HepG2 (cell line): Measurements from ENCODE around the gene RABGAP1L. TPM values are rescaled to one million over a fixed set of nuclear protein-coding genes. Genes with fewer than 3 reads are reported as not detected.

Source experiments
- ATM ChIP-seq: fragments of 450-650 bp; IDR thresholded peaks from 2 replicates; pipeline ENCODE4 v1.7.1; 2017; ENCODE audit warnings: mild to moderate bottlenecking, borderline replicate concordance
- BCL6 ChIP-seq: IDR thresholded peaks from 2 replicates; pipeline ENCODE4 v1.6.1; 2016; ENCODE audit warnings: missing genetic modification reagents, missing compliant biosample characterization
- CEBPG ChIP-seq: IDR thresholded peaks from 2 replicates; pipeline ENCODE4 v1.6.1; 2016
- CHD4 ChIP-seq: fragments of 200-600 bp; sonication (generic); IDR thresholded peaks from 2 replicates; pipeline ENCODE4 v1.7.0; 2017; ENCODE audit warnings: mild to moderate bottlenecking, low read length, borderline replicate concordance
- DNMT3B ChIP-seq: conservative IDR thresholded peaks from 2 replicates; pipeline ENCODE4 v1.6.1; 2016; ENCODE audit warnings: missing biosample characterization, control low read depth
- DPF2 ChIP-seq: sonication (generic); formaldehyde crosslinking; IDR thresholded peaks from 2 replicates; pipeline ENCODE4 v1.4.0; 2020; ENCODE audit warnings: mild to moderate bottlenecking, low read depth, missing genetic modification reagents, borderline replicate concordance
- EEA1 ChIP-seq: sonication (generic); formaldehyde crosslinking; IDR thresholded peaks from 2 replicates; pipeline ENCODE4 v1.5.1; 2020; ENCODE audit warnings: mild to moderate bottlenecking, missing genetic modification reagents, borderline replicate concordance
- IRF2 ChIP-seq: IDR thresholded peaks from 2 replicates; pipeline ENCODE4 v1.6.1; 2018; ENCODE audit warnings: missing genetic modification reagents, missing compliant biosample characterization
- LCORL ChIP-seq, 2 experiments: fragments of 450-650 bp in 1 of 2; sonication (generic) in 1 of 2; formaldehyde crosslinking in 1 of 2; IDR thresholded peaks; 2 replicates each; pipeline versions ENCODE4 v1.5.0 to v1.6.1; 2017 to 2020; ENCODE audit warnings: antibody characterized with exemption in 1 of 2, missing genetic modification reagents in 1 of 2
- NCOA5 ChIP-seq: sonication (generic); formaldehyde crosslinking; IDR thresholded peaks from 2 replicates; pipeline ENCODE4 v1.4.0; 2020; ENCODE audit warnings: missing genetic modification reagents
- PAWR ChIP-seq: sonication (generic); formaldehyde crosslinking; IDR thresholded peaks from 2 replicates; pipeline ENCODE4 v1.4.0; 2020; ENCODE audit warnings: missing genetic modification reagents, mild to moderate bottlenecking, borderline replicate concordance
- REST ChIP-seq, 2 experiments: IDR thresholded peaks; 2 replicates each; pipeline ENCODE4 v1.6.1; 2011 to 2012; ENCODE audit warnings: low read length in 2 of 2, borderline replicate concordance in 1 of 2, low read depth in 1 of 2, mild to moderate bottlenecking in 1 of 2, moderate library complexity in 1 of 2
- TBX3 ChIP-seq: fragments of 450-650 bp; IDR thresholded peaks from 2 replicates; pipeline ENCODE4 v1.6.1; 2017; ENCODE audit warnings: antibody characterized with exemption, mild to moderate bottlenecking, inconsistent platforms, borderline replicate concordance
- ZBTB8A ChIP-seq: sonication (generic); formaldehyde crosslinking; IDR thresholded peaks from 2 replicates; pipeline ENCODE4 v1.4.0; 2020; ENCODE audit warnings: mild to moderate bottlenecking, low read depth, missing genetic modification reagents, borderline replicate concordance
- ZNF138 ChIP-seq: sonication (generic); formaldehyde crosslinking; IDR thresholded peaks from 2 replicates; pipeline ENCODE4 v1.5.0; 2020; ENCODE audit warnings: mild to moderate bottlenecking, low read depth, missing genetic modification reagents
- ZNF274 ChIP-seq: sonication (generic); formaldehyde crosslinking; IDR thresholded peaks from 2 replicates; pipeline ENCODE4 v1.5.1; 2020; ENCODE audit warnings: mild to moderate bottlenecking, missing genetic modification reagents
- ZNF292 ChIP-seq: sonication (generic); formaldehyde crosslinking; IDR thresholded peaks from 2 replicates; pipeline ENCODE4 v1.8.1; 2022; ENCODE audit warnings: mild to moderate bottlenecking, low read depth, missing genetic modification reagents, borderline replicate concordance
- ZNF362 ChIP-seq: sonication (generic); formaldehyde crosslinking; IDR thresholded peaks from 2 replicates; pipeline ENCODE4 v1.4.0; 2020; ENCODE audit warnings: missing genetic modification reagents, mild to moderate bottlenecking, borderline replicate concordance
- ZNF468 ChIP-seq: sonication (generic); formaldehyde crosslinking; IDR thresholded peaks from 2 replicates; pipeline ENCODE4 v1.8.0; 2022; ENCODE audit warnings: mild to moderate bottlenecking, moderate library complexity, missing genetic modification reagents
- ZNF543 ChIP-seq: sonication (generic); formaldehyde crosslinking; IDR thresholded peaks from 2 replicates; pipeline ENCODE4 v1.4.0; 2020; ENCODE audit warnings: mild to moderate bottlenecking, missing genetic modification reagents
- ZNF564 ChIP-seq: sonication (generic); formaldehyde crosslinking; IDR thresholded peaks from 2 replicates; pipeline ENCODE4 v1.8.1; 2023; ENCODE audit warnings: mild to moderate bottlenecking, missing genetic modification reagents
- ZNF607 ChIP-seq: sonication (generic); formaldehyde crosslinking; IDR thresholded peaks from 2 replicates; pipeline ENCODE4 v1.5.1; 2020; ENCODE audit warnings: missing genetic modification reagents, mild to moderate bottlenecking, borderline replicate concordance
- ZNF724P ChIP-seq: sonication (generic); formaldehyde crosslinking; IDR thresholded peaks from 2 replicates; pipeline ENCODE4 v1.8.0; 2022; ENCODE audit warnings: missing genetic modification reagents, borderline replicate concordance
- ZNF83 ChIP-seq: sonication (generic); formaldehyde crosslinking; IDR thresholded peaks from 2 replicates; pipeline ENCODE4 v1.4.0; 2020; ENCODE audit warnings: missing genetic modification reagents, mild to moderate bottlenecking, borderline replicate concordance
- ZZZ3 ChIP-seq: sonication (generic); formaldehyde crosslinking; IDR thresholded peaks from 2 replicates; pipeline ENCODE4 v1.4.0; 2020; ENCODE audit warnings: missing genetic modification reagents, mild to moderate bottlenecking, borderline replicate concordance
- polyA plus RNA-seq, 8 experiments: library from polyadenylated mRNA; depleted of rRNA in 3 of 8; stranded (reverse) in 7 of 8; unstranded in 1 of 8; fragments of >200 nt; fragmentation: Illumina TruSeq in 4 of 8; extraction: Trizol in 4 of 8; gene quantifications; 2 replicates each; pipeline versions ENCODE4 v1.2.1 to v1.2.3, GENCODE V29; 2011 to 2016; ENCODE audit warnings: low read depth in 4 of 8, missing spikeins in 1 of 8, mixed read lengths in 1 of 8; ENCODE audit not compliant: insufficient read depth in 1 of 8
- total RNA-seq, 5 experiments: library from RNA; depleted of rRNA; stranded (reverse); fragments of >200 nt; fragmentation: Illumina TruSeq; extraction: Trizol; gene quantifications; 2 replicates each; pipeline ENCODE4 v1.2.3, GENCODE V29; 2016; ENCODE audit warnings: low read depth in 1 of 5

RABGAP1L gene
- total and polyA plus RNA-seq, 2 of the 13 experiments (the other 11 are each of a cell fraction or from before 2014, with no cell fraction given) = 7.9 to 22.6 TPM

- TF ChIP-seq ZNF138 (CRISPR knock-in tag) = no peak
- TF ChIP-seq CEBPG (CRISPR knock-in tag) = 0 out of 2 replicates have a peak, but pooled peaks have one; percentile 3
- no peak for TF ChIP-seq ZNF564 (CRISPR knock-in tag)
- TF ChIP-seq LCORL (IDR thresholded peaks at IDR 0.05) = peak; percentile 64; the same call in 1 of the 2 replicates
- TF ChIP-seq LCORL (CRISPR knock-in tag; IDR thresholded peaks at IDR 0.05) = peak; percentile 88
- TF ChIP-seq ZNF274 (CRISPR knock-in tag) = no peak
- TF ChIP-seq DNMT3B = peak; percentile 78; the same call in 1 of the 2 replicates
- TF ChIP-seq ATM = no peak
- no peak for TF ChIP-seq ZNF292 (CRISPR knock-in tag)
- TF ChIP-seq ZNF607 (CRISPR knock-in tag) = no peak
- TF ChIP-seq ZNF543 = no peak
- no peak for TF ChIP-seq TBX3
- TF ChIP-seq ZNF468 (CRISPR knock-in tag) = no peak
- TF ChIP-seq ZBTB8A = no peak
- TF ChIP-seq ZNF83 (CRISPR knock-in tag) = no peak
- TF ChIP-seq IRF2 (CRISPR knock-in tag) = peak; percentile 90; the same call in 1 of the 2 replicates
- no peak for TF ChIP-seq ZNF724P
- no peak; the same call in 1 of the 2 replicates for TF ChIP-seq ZZZ3 (CRISPR knock-in tag)
- peak; percentile 30; the same call in 1 of the 2 replicates for TF ChIP-seq CHD4
- TF ChIP-seq ZNF362 (CRISPR knock-in tag) = no peak
- TF ChIP-seq EEA1 (CRISPR knock-in tag) = no peak
- no peak for TF ChIP-seq PAWR (CRISPR knock-in tag)
- no peak for TF ChIP-seq NCOA5 (CRISPR knock-in tag)
- peak; percentile 41 for TF ChIP-seq BCL6 (CRISPR knock-in tag)
- no peak for TF ChIP-seq DPF2 (CRISPR knock-in tag)
- TF ChIP-seq REST (IDR thresholded peaks at IDR 0.05; ENCODE audit: borderline replicate concordance in 1 of 2, low read depth in 1 of 2, low read length in 2 of 2) = peak in 1 of 2 experiments; percentile 46; a peak in 1 of 4 replicates
Measured at GRCh38 chr1:175023043-175023921, 864.0 kb downstream of the RABGAP1L start, which contains the start of gene MRPS14 (continued).
